HuH-7 (cell line): ENCODE data around the gene ECM1.

Experiments
- DNase-seq: peaks from one replicate; pipeline ENCODE4 v3.0.0; 2011; ENCODE audit warnings: low spot score

The ECM1 gene

DNA sequence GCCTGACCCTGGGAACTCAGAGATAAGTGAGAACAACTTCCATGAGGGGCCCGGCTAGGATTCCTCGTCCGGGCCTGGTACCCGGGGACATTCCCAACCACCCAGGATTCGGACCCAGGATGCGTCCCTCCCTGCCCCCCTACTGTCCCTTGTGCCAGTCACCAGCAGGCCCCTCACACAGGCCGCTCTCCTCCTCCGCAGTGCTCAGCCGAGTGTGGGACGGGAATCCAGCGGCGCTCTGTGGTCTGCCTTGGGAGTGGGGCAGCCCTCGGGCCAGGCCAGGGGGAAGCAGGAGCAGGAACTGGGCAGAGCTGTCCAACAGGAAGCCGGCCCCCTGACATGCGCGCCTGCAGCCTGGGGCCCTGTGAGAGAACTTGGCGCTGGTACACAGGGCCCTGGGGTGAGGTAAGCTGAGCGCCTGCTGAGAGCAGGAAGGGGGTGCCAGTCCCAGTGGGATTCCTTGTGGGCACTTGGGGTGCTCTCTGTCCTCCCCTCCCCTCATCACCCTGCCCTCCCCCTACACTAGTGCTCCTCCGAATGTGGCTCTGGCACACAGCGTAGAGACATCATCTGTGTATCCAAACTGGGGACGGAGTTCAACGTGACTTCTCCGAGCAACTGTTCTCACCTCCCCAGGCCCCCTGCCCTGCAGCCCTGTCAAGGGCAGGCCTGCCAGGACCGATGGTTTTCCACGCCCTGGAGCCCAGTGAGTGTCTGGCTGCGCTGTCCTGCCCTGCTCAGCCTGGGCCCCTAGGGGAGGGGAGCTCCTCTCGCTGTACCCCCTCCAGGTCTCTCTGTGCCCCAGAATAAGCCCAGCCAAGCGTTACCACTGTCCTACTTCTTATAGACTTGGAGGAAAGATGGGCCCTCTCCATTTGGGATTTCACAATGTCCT is 51.1 kb downstream of the ECM1 start:
- DNase-seq, result no peak

DNA sequence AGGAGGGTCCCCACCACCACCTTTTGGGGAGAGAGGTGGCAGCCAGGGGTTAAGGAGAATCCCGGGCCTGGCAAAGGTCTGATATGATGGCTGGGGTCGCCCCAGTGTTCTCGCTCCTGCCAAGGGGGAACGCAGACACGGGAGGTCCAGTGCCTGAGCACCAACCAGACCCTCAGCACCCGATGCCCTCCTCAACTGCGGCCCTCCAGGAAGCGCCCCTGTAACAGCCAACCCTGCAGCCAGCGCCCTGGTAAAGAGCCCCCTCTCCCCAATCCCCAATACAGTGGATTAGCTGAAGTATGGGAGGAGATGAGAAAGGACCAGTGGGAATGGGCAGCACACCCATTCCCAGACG is 51.7 kb downstream of the ECM1 start:
- no peak for DNase-seq

GRCh38 chr1:150560011-150560438 is 52.1 kb downstream of the ECM1 start:
- DNase-seq, result peak; percentile 81

GRCh38 chr1:150560576-150561253 is 52.8 kb downstream of the ECM1 start:
- peak; percentile 79 for DNase-seq

DNA sequence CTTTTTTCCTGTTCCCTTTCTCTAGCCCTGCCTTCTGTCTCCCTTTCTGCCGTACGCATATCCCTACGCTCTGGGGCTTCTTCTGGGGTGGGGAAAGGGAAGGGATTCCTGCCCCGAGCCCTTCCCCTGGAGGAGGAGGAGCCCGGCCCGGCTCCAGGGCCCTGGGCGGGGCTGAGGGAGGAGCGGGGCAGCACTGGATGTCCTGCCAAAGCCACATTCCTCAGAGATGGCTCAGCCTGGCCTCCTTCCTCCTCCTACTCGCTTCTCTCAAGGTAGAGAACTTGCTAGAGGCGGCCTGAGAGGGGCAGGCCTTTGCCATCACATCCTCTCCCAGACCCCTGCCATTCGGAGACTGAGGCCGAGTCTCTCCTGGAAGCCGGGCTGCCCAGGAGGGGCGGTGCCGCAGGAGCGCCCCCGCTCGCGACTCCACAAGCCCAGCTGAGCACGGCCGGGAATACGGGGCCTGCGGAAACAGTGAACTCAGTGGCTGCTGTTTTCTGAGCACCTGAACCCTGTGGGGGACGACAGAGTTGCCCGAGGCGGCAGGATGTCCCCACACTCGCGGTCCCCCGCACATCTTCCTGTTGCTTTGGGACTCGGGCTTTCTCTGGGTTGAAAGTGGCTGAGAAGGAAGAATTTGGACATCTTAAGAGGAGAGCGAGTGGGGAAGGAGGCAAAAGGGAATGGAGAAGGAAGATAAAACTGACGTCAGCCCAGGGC is 53.5 kb downstream of the ECM1 start:
- DNase-seq, result peak; percentile 84

GRCh38 chr1:150561974-150562445 is 54.1 kb downstream of the ECM1 start:
- DNase-seq, result peak; percentile 81

DNA sequence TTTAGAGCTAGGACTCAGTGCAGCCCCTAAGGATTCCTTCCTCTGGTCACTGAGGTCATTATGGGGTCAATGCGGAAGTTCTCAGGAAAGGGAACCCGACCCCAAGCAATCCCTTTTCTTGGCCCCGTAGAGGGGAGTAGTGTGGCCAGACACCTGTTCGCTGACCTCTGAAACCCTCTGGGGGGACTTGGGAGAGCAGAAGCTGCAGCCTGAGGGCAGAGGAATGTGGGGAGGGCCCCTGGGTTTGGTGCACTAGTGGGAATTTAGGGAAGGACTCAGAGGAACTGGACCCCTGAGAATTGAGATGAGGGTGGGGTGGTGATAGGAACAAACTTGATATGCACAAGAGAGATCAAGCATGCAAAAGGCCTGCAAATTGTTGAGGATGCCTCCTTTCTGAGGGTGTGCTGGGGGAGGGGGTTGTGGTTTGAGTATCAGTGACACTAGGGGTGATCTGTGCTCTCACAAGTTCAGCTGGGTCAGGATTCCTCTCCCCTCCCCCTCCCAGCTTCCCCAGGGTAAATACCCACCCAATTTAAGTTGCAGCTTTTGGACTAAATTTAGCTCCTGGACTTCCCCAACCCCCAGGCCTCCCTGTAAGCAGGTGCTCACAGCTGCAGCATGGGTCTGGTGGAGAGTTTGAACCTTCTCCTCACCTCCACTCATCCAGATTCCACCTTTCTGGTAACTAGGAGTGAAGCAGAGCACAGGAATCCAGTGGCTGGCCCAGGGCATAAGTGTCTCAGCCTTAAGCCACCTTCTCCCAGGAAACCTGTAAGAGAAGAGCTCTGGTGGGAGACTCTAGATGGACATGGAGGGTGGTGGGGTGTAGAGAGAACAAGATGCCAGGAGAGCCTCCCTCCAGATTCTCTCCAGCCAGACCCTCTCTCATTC is 54.8 kb downstream of the ECM1 start:
- DNase-seq, result no peak
